Esophagus squamous epithelium (tissue), 4 donors: ENCODE data around the gene TMEM44.

Experiments used
- POLR2A ChIP-seq, 4 donors: fragments of 450-650 bp; IDR thresholded peaks; one replicate each; pipeline ENCODE4 v1.6.1; 2017; ENCODE audit warnings: antibody characterized with exemption in 4 of 4, mild to moderate bottlenecking in 4 of 4, moderate library complexity in 3 of 4
- TF ChIP-seq, protein P1 (sequence below), 6 experiments: fragments of 450-650 bp in 4 of 6; fragments of 200-600 bp in 2 of 6; sonication (generic) in 2 of 6; IDR thresholded peaks; one replicate each; pipeline ENCODE4 v1.5.1; 2016 to 2019; ENCODE audit warnings: antibody characterized with exemption in 6 of 6, mild to moderate bottlenecking in 4 of 6, moderate library complexity in 4 of 6

DNA sequence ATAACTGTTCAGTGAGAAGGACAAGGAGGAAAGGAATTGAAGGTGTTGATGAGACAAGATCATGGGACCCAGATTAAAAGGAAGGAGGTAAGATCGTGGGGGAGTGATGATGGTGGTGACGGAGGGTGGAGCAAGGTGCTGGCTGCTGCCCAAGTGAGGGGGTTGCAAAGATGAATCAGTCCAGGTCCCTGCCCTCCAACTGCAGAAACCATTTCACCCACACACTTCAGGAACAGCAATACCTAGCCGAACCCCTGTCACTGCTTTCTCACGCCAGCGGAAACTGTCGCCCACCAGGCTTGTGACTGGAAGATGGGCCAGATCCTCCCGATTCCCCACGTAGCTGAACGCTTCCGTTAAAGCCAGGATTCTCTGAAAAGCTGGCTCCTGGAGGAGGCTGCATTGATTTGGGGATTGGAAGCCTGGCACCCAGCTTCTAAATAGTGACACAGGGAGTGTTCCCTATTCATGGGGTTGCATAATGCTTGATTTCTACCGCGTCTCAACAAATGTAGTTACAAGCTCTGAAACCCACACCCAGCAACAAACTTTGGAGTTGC is 41.9 kb upstream of the TMEM44 start:
- TF ChIP-seq, protein P1, sequence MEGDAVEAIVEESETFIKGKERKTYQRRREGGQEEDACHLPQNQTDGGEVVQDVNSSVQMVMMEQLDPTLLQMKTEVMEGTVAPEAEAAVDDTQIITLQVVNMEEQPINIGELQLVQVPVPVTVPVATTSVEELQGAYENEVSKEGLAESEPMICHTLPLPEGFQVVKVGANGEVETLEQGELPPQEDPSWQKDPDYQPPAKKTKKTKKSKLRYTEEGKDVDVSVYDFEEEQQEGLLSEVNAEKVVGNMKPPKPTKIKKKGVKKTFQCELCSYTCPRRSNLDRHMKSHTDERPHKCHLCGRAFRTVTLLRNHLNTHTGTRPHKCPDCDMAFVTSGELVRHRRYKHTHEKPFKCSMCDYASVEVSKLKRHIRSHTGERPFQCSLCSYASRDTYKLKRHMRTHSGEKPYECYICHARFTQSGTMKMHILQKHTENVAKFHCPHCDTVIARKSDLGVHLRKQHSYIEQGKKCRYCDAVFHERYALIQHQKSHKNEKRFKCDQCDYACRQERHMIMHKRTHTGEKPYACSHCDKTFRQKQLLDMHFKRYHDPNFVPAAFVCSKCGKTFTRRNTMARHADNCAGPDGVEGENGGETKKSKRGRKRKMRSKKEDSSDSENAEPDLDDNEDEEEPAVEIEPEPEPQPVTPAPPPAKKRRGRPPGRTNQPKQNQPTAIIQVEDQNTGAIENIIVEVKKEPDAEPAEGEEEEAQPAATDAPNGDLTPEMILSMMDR (IDR thresholded peaks at IDR 0.05), result no peak
- no peak for TF ChIP-seq POLR2A (IDR thresholded peaks at IDR 0.05)
